ENCODE results near the gene KSR1.

DNA sequence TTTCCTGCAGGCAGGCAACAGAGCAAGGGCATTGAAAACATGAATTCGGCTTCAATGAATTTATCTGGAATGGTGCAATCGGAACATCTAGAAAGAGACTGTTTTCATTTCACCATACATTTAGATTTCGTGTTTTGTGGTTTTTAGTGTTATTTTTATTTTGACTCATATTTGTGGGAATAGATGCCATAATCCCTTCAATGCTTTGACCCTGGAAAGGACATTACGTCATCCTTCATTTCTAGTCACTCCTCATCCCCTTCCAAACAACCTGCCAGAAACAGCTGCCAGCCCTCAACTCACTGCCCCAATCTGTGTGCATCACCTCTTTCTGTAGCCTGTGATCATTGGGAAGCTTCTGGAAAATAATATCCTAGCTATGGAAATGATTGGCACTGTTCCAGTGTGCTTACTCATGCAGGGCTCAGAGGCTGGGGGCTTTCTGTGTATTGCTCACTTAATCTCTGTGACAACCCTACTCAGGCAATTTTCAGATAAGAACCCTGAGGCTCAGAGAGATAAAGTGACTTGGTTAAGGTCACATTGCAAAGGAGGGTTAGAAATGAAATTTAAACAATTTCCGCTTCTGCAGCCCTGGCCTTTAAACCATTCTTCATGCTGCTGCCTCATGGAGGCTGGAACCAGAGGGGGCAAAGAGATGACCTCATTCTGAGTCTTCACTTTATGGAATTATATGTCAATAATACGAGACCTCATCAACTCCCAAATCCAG lies 9.5 kb upstream of the KSR1 start:
- TF ChIP-seq, protein P1, sequence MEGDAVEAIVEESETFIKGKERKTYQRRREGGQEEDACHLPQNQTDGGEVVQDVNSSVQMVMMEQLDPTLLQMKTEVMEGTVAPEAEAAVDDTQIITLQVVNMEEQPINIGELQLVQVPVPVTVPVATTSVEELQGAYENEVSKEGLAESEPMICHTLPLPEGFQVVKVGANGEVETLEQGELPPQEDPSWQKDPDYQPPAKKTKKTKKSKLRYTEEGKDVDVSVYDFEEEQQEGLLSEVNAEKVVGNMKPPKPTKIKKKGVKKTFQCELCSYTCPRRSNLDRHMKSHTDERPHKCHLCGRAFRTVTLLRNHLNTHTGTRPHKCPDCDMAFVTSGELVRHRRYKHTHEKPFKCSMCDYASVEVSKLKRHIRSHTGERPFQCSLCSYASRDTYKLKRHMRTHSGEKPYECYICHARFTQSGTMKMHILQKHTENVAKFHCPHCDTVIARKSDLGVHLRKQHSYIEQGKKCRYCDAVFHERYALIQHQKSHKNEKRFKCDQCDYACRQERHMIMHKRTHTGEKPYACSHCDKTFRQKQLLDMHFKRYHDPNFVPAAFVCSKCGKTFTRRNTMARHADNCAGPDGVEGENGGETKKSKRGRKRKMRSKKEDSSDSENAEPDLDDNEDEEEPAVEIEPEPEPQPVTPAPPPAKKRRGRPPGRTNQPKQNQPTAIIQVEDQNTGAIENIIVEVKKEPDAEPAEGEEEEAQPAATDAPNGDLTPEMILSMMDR (IDR thresholded peaks at IDR 0.05 in 4 of 5, conservative IDR thresholded peaks at IDR 0.05 in 1 of 5), result no peak
- no peak for TF ChIP-seq POLR2A (IDR thresholded peaks at IDR 0.05)

All from gastrocnemius medialis (tissue), 4 donors.